Skin of body (tissue), 2 donors: ENCODE results near the gene DGKD. TPM values are rescaled to one million over a fixed set of nuclear protein-coding genes. Genes with fewer than 3 reads are reported as not detected.

Experiments used
- DNase-seq: peaks from one replicate; lab custom pipeline; 2025; lab: John Stamatoyannopoulos, UW
- total RNA-seq: library from RNA; depleted of rRNA; stranded (reverse); fragments of >200 nt; gene quantifications from one replicate; pipeline ENCODE4 v1.2.3, GENCODE V29; 2014

Gene DGKD
- total RNA-seq, 1 donor from 2014 or later = 27.6 TPM

DNA sequence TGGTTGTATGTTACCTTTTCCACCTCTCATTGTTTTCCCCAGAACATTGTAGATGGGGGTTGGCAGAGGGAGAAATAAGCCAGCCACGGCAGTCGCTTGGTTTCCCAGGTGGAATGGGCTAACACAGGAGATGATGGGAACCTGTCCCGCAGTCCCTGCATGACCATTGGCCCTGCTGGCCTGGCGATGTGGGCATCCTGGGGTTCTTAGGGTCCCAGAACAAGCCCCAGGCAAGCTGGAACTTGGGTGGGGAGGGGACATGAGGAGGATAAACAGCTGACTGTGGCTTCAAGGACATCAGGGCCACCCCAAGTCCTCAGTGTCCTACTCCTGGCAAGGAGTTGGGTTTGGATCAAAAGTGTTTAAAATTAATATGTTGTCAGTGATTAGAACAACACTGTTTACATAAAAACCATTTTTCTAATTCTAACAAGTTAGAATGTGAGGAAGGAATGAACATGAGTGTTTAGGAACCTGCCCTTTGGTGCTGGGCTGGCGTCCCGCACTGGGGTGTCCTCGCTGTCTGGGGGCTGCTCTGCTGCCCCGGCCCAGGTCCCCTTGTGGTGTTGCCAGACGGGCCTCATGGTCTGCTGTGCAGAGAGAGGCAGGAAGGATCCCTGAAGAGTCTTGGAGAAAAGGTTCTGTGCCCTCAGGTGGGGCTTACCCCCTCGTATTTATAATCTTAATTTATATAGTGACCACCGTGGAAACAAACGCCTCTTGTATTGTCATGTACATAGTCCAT is 117.2 kb downstream of the DGKD start:
- no peak for DNase-seq

- DNase-seq = no peak
These were observed 119.1 kb downstream of the DGKD start for GRCh38 chr2:233473386-233473791.

GRCh38 chr2:233473878-233474277 is 119.6 kb downstream of the DGKD start:
- DNase-seq = no peak

DNA sequence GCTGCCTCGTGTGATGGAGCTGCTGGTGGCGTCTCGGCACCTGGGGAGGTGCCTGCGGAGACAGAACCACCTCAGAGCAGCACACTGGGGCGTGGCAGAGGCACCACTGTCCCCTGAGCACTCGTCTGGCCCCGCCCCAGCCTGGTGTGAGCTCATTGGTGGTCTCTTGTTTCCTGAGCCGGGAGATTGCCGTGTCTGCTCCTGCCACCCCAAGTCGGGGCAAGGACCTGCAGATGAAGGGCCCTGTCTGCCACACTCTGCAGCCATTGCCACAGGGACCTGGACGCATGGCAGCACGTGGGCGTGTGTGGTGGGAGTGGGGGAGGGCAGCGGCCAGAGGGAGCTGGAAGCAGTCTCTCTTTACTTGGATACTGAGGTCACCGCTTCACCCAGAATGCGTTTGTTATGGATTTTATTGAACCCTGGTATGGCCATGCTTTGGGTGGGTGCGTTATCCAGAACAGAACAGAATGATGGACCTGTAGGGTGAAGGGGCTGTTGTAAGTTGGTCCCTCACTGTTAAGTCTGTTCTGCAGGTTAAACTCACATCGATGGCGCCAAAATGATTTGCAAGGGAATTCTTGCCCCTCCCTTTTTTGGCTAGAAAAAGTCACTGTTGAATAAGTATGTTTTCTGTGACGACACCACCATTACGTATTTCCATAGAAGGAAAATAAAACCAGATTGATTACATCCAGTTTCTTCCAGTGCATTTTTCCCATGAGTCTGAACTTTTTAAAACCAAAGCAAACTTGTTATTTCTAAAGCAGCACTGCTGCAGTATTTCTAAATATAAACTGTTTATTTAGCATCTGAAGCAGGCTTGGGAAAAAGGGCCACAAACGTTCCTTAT is 120.2 kb downstream of the DGKD start:
- peak; percentile 25 for DNase-seq

DNA sequence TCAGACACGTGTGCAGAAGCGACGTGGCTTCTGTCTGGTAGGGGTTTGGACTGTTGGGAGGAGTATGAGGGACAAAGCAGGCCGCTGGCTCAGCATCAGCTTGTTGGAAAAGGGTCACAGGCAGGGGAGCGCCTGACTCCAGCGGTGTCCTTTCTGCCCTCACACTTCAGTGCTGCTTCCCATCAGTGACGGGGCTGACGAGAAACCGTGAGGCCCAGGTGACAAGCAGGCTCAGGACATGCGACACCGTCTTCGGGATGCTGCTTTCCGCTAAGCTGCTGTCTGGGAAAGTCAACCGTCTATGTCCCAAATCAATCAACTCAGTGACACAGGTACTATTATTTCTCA is 121.7 kb downstream of the DGKD start:
- DNase-seq = no peak

DNA sequence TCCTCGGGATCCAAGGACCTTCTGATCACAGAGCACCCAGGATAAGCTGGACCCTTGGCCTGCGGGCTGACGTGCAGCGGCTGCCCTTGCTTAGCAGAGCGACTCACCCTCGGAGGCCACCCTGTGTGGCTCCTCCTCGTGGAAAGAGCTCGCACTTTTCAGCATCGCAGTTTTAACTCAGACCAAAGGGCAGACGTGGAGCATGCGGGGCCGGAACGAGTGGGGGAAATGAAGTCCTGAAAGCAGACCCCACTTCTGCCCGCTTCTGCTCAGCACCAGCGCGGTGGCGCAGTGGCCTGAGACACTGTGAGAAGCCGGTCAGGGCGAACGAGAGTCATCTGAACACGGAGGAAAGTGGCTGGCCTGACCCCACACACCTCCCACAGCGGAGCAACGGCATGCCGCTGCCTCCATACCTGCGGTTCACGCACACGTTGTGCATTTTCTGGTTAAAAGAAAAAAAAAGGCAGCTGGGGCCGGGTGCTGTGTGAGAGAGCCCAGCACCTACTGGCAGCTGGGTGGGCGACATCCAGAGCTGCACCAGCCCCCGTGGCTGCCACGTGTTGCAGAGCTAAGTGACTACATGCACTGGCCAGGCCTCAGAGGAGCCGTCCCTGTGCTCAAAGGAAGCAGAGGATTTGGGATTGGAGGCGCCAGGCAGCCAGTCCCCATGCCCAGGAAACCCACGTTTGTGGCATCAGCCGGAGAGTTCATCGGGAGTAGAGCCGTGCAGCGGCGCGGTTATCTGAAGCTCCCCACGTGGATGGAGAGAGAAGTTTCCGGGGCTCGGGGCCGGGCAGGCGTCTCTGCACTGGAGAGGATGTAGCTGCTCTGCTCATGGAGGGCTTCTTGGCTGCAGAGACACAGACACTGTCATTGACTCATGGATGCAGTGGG is 122.6 kb downstream of the DGKD start:
- DNase-seq = no peak

DNA sequence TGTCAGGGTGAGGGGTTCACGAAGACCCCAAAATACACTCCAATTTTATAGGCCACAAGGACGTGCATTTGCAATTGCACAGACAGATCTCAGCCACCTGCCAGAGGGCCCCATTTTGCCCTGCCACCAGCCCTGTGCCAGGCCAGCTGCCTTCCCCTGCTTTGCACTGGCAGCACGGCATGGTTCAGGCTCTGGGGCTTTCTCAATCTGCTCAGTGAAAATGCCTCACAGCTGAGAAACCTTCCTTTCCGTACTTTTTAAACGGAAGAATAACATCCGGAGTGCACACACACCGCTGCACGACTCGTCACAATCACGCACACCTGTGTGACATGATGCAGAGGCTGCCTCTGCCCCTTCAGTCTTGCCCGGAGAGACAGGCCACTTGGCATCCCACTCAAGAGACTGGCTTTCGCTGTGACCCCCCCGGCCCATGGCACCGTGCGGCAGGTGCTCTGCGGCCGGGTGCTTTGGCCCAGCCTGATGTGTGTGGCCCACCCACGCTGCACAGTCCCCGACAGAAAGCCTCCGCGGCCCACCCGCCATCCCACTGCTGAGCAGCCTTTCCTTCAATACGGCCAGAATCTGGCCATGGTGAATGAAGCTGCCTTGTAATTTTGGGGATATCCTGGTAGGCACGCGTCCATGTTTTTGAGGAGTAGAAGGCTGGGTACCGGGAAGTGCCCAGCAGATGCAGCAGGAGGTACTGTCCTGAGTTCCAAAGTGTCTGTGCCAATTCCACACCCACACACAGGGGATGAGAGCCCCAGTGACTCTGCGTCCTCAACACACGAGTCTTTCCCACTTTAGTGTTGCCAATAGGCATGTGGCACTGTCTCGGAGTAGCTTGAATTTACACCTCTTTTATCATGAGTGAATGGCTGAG is 123.5 kb downstream of the DGKD start:
- DNase-seq = no peak

DNA sequence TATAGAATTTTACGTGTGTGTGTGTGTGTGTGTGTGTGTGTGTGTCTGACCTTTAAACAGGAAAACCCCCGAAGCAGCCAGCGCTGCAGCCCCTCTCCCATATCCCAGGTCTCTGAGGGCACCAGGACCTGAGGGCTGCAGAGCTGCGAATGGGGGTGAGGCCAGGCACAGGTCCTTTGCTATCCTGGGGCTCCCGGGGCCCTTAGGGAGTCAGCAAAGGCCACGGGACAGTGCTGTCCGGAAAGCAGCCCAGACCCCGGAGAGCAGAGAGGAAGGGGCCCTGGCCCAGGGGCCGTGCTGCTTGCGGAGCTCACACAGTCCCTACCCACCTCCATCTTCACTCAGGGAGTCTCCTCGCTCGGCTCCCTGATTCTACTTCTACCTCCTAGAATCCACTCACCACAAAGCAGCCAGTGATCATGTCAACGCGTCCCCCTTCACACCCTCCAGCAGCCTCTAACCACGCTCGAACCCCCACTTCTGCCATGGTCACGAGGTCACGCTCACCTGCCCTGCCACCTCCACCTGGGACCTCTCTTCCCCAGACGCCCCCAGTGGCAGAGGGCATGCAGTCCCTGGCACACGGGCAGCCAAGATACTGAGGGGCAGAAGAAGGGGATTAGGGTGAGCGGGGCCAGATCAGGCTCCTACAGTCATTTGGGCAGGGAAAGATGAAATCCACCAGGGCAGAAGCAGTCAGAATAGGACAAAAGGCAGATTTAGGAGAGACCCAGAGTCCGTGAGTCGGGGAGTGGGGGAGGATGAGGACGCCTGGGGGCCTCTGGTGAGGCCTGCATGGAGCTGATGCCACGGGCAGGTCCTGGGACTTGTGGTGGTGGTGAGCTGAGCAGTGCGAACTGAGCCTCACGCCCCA is 125.6 kb downstream of the DGKD start:
- DNase-seq = no peak

DNA sequence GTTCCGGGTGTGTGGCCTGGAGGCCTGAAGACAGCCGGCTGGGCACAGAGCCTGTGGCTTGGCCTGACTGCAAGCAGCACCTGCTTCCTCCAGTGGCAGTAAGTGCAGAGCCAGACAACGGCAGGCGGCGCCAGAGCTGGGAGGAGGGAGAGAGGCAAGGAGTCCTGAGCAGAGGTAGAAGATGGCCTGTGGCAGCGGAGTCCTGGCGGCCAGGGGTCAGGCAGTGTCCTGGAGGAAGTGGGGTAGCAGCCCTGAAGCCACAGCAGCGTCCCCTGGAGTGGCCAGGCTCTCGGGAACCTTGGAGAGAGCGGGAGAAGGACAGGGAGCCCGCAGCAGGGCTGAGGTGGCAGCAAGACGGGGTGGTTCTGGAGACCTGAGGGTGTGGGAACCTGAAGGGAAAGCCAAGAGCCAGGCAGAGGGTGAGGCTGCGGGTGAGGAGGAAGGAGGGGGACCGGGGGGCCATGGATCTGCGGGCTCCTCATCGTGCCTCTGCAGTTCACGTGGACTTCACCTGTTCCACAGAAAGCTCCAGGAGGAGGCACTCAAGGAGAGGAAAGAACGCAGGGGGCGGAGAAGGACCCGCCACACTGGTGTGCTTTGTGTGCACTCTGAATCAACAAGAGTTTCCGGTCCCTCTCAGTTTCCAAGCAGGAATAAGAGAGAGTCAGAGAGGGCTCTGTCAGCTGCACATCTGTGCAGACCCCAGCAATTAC is 126.4 kb downstream of the DGKD start:
- no peak for DNase-seq

DNA sequence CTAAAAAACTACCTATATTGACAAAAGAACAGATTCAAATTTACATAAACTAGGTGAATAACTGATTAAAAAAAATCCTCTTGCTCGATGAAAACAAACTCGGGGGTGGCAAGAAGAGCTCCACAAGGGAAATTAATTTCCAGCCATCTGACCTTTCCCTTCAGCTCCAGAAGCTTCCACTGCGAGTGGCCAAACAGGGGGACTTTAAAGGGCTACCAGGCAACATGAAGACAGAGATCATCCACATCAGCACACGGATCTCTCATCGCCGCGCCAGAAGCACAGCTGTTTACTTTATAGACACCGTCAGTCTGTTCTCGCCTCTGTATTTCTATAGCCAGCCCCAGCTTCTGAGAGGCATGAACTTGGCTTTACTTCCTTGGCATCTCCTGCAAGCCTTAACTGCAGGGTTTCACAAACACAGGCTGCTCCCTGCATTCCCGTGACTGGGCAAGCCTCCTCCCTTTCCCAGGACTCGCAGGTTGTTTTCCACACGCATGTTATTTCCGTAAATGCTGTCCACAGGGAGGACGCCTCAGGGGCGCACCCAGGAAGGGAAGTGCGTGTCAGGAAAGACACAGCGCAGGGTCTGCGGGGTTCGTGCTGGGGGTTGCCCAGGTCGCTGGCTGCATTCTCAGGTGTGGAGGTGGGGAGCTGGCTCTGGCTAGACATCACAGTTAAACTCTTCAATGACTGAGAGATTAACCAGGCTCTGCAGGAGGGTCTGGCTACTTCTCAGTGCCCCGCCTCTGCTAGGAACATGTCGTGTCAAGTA is 127.3 kb downstream of the DGKD start:
- no peak for DNase-seq

GRCh38 chr2:233482616-233483015 is 128.3 kb downstream of the DGKD start:
- DNase-seq = no peak

- DNase-seq = no peak
These were observed 131.4 kb downstream of the DGKD start for GRCh38 chr2:233485726-233486125.

DNA sequence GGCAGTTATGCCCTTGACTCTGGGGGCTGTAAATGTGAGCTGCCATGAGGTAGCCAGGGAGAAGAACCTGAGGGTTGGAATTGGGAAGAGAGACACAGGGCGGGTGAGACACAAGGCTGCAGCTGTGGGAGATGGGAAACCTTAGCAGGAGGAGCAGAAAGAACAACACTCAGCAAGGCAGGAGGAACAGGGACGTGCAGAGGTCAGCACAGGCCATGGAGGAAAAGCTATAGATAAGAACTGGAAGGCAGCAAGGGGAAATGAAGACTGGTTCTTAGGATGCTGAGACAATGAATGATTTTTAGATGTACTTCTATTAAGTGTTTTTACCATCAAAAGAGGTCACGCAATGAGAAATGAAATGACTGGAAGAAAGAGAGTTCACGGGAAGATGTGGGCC is 132.1 kb downstream of the DGKD start:
- no peak for DNase-seq

- DNase-seq = no peak
These were observed 132.7 kb downstream of the DGKD start for GRCh38 chr2:233486778-233487552.

DNA sequence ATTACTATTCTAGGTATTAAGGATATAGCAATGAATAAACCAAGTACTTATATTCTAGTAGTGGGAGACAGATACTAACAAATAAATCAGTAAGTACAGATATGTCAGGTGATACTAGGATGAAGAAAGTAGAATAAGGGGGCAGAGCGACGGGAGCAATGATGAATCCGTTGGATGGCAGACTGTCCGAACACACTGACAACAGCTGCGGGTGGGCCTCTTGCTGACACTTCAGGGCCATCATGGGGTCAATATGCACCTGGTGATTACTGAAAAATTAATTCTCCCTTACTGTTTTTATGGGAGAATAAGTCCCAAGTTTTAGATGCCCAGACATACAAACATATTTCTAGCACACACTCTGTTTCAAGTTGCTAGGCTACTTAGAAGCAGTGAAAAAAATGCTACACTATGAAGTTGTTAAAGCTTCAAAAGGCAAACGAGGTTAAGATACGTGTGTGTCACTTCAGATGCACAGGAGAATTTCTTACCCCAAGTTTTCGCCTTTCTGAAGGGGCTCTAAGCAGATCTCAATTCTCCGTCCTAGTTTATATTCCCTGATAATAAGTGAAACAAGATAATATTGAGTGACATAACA is 133.6 kb downstream of the DGKD start:
- DNase-seq = no peak

GRCh38 chr2:233489143-233489542 is 134.8 kb downstream of the DGKD start:
- DNase-seq = no peak

GRCh38 chr2:233489666-233490065 is 135.4 kb downstream of the DGKD start:
- DNase-seq = no peak
